ENCODE measurements around the gene RBM8A.
"Not testable (repeated sequence)": the region's sequence is repeated elsewhere in the genome, so short reads cannot be mapped to it uniquely, and the experiment has no call there.

DNA sequence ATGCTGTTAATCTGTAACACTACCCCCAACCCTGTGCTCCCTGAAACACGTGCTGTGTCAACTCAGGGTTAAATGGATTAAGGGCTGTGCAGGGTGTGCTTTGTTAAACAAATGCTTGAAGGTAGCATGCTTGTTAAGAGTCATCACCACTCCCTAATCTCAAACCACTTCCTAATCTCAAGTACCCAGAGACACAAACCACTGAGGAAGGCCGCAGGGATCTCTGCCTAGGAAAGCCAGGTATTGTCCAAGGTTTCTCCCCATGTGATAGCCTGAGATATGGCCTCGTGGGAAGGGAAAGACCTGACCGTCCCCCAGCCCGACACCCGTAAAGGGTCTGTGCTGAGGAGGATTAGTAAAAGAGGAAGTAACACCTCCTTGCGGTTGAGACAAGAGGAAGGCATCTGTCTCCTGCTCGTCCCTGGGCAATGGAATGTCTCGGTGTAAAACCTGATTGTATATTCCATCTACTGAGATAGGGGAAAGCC is 5.3 kb upstream of the RBM8A start:
- TF ChIP-seq, protein P1, sequence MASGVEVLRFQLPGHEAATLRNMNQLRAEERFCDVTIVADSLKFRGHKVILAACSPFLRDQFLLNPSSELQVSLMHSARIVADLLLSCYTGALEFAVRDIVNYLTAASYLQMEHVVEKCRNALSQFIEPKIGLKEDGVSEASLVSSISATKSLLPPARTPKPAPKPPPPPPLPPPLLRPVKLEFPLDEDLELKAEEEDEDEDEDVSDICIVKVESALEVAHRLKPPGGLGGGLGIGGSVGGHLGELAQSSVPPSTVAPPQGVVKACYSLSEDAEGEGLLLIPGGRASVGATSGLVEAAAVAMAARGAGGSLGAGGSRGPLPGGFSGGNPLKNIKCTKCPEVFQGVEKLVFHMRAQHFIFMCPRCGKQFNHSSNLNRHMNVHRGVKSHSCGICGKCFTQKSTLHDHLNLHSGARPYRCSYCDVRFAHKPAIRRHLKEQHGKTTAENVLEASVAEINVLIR (CRISPR knock-in tag; IDR thresholded peaks at IDR 0.05), result not testable (repeated sequence)
- TF ChIP-seq, protein P2, sequence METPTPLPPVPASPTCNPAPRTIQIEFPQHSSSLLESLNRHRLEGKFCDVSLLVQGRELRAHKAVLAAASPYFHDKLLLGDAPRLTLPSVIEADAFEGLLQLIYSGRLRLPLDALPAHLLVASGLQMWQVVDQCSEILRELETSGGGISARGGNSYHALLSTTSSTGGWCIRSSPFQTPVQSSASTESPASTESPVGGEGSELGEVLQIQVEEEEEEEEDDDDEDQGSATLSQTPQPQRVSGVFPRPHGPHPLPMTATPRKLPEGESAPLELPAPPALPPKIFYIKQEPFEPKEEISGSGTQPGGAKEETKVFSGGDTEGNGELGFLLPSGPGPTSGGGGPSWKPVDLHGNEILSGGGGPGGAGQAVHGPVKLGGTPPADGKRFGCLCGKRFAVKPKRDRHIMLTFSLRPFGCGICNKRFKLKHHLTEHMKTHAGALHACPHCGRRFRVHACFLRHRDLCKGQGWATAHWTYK (CRISPR knock-in tag; IDR thresholded peaks at IDR 0.05), result not testable (repeated sequence)
- TF ChIP-seq, protein P3, sequence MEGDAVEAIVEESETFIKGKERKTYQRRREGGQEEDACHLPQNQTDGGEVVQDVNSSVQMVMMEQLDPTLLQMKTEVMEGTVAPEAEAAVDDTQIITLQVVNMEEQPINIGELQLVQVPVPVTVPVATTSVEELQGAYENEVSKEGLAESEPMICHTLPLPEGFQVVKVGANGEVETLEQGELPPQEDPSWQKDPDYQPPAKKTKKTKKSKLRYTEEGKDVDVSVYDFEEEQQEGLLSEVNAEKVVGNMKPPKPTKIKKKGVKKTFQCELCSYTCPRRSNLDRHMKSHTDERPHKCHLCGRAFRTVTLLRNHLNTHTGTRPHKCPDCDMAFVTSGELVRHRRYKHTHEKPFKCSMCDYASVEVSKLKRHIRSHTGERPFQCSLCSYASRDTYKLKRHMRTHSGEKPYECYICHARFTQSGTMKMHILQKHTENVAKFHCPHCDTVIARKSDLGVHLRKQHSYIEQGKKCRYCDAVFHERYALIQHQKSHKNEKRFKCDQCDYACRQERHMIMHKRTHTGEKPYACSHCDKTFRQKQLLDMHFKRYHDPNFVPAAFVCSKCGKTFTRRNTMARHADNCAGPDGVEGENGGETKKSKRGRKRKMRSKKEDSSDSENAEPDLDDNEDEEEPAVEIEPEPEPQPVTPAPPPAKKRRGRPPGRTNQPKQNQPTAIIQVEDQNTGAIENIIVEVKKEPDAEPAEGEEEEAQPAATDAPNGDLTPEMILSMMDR (IDR thresholded peaks at IDR 0.05 in 2 of 3, conservative IDR thresholded peaks at IDR 0.05 in 1 of 3; ENCODE audit: insufficient read depth in 2 of 3, low read depth in 1 of 3, low read length in 3 of 3), result not testable (repeated sequence)
- not testable (repeated sequence) for TF ChIP-seq ZNF354B (CRISPR knock-in tag; IDR thresholded peaks at IDR 0.05)

Measured in K562 (cell line).